ENCODE measurements around the gene GPATCH1. TPM values are rescaled to one million over a fixed set of nuclear protein-coding genes. Genes with fewer than 3 reads are reported as not detected.

The GPATCH1 gene
- total RNA-seq (2022; extraction: Qiagen RNA extraction), result 11.0 to 14.7 TPM (median 12.9 TPM) in 5 replicates

GRCh38 chr19:33080761-33081681 is at the start of gene GPATCH1:
Gene GPATCH1, plus strand, starts transcription at chr19:33081181. Its CDS starts 13 bp downstream, at chr19:33081194.

DNA sequence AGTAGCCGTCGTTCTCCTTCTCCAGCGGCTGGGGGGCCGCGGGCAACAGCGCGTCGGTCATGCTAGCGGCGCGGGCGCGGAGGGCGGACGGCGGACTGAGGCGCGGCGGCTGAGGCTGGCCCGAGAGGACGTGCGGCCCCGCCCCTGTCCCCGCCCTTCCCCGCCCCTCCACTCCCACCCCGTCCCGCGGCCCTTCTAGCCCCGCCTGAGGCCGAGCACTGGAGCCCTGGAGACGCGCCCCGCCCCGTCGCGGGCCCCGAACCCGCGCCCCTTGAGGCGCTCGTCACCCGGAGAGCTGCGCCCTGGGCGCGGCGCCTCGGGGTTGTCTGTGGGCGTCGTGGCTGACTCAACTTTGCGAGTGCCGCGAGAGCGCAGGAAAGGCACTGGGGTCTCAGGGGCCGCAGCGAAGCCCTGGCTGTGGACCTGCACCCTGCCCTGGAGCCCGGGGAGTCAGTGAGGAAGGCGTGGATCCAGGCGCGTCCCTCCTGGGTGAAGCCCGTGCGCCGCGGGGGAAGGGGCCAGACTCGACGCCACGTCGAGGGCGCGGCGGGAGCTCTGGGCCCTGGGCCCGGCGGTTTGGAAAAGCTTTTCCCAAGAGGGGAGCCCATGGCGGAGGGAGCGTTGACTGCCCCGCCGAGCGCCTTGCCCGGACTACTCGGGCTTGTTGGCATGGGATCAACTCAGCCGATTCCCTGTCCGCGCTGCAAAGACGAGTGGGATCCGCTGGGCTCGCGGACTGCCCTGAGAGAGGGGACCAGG is 16.0 kb upstream of the GPATCH1 start, which contains the start of gene RHPN2:
TSS of gene RHPN2 (minus strand) at position 97 of the 759 bp plus-strand sequence. CDS start at position 61, 36 bp downstream.

GRCh38 chr19:33132021-33132420 is 51.0 kb downstream of the GPATCH1 start, which contains the start of gene WDR88:
Gene WDR88, plus strand, starts transcription at chr19:33132114. Its CDS starts 56 bp downstream, at chr19:33132170.

Other genes with a start within 250 kb of the GPATCH1 start
- gene SLC7A9, start 211.4 kb upstream of the GPATCH1 start, total RNA-seq (2022; extraction: Qiagen RNA extraction), result 0.23 to 0.57 TPM (median 0.49 TPM) in 5 replicates
- 42.4 to 51.9 TPM (median 48.6 TPM) in 5 replicates for gene CEP89, start 109.2 kb upstream of the GPATCH1 start, total RNA-seq (2022; extraction: Qiagen RNA extraction)
- 12.6 to 15.2 TPM (median 14.6 TPM) in 5 replicates for gene FAAP24, start 108.9 kb upstream of the GPATCH1 start, total RNA-seq (2022; extraction: Qiagen RNA extraction)
- gene RHPN2, start 16.3 kb upstream of the GPATCH1 start, total RNA-seq (2022; extraction: Qiagen RNA extraction), result 39.3 to 49.0 TPM (median 46.9 TPM) in 5 replicates
- gene WDR88, start 50.9 kb downstream of the GPATCH1 start, total RNA-seq (2022; extraction: Qiagen RNA extraction), result 0.07 to 0.19 TPM (median 0.15 TPM) in 4 of 5 replicates, not detected in the other
- 27.3 to 56.1 TPM (median 54.8 TPM) in 5 replicates for gene LRP3, start 113.1 kb downstream of the GPATCH1 start, total RNA-seq (2022; extraction: Qiagen RNA extraction)
- gene SLC7A10, start 144.7 kb downstream of the GPATCH1 start, total RNA-seq (2022; extraction: Qiagen RNA extraction), result 0.05 to 0.06 TPM (median 0.05 TPM) in 3 of 5 replicates, not detected in the others
- 5.1 to 8.6 TPM (median 7.1 TPM) in 5 replicates for gene CEBPA, start 221.4 kb downstream of the GPATCH1 start, total RNA-seq (2022; extraction: Qiagen RNA extraction)